Measurements from ENCODE around the gene CYP4F22. TPM values are rescaled to one million over a fixed set of nuclear protein-coding genes. Genes with fewer than 3 reads are reported as not detected.

Gene CYP4F22
- total RNA-seq (under 1 TPM; 0.44 to 0.61 TPM), polyA plus RNA-seq (1 to 10 TPM; 1.1 to 1.7 TPM)

DNA sequence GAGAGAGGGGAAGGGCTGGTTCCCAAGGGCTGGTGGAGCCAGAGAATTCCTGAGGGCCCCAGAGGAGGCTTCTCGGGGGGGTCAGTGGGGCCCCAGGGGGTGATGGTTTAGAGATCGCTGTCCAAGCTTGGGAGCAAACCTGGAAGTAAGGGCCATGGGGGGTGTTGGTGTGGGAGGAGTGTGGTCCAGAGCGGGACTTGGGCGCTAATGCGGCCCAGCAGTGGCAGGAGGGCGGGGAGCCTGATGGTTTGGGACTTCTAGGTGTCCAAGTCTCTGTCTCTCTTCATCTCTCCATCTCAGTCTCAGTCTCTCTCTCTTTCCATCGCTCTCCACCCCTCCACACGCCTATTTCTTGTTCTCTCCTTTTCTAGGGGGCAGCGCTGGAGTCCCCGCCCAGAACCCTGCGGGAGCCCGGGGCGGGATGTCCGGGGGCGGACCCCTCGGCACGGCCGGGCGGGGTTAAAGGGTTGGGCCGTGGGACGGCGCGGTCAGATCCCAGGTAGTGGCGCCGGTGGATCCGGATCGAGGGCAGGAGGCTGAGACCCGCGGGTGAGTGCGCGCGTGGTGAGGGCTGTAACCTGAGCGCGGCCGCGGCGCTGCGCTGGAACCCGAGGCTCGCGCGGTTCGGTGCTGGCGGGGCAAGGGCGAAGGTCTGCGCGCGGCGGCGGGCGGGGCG is at the start of gene CYP4F22:
CYP4F22 (plus strand) TSS at position 491 of the 676 bp plus-strand sequence. CDS start 16,812 bp downstream, outside the sequence.
- peak in 2 of 5 donors; percentile 15 to 25 for DNase-seq

DNA sequence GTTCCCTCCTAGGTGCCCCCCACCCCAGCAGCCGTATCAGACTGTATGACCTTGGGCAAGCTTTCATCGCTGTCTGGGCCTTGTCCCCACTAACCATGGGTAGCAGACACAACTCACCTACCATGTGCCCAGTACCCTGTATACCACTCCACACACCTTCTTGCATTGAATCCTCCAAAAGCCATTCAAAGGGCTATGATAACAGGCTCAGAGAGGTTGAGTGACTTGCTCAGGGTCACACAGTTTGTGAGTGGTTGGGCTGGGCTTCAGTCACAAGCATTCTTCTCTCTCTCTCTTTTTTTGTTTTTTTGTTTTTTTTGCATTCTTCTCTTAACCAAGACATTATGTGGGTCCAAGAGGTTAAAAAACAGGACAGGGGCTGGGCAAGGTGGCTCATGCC is 46.6 kb upstream of the CYP4F22 start:
- no peak overlapping the region for H3K4me3 ChIP-seq (ENCODE audit: low read length in 2 of 2)
- H3K9me3 Mint-ChIP-seq: no peaks in the 10 kb centered on the region
- H3K27ac ChIP-seq (ENCODE audit: low read depth, low read length): peak overlapping the region; percentile 32
- H3K9me3 ChIP-seq (ENCODE audit: control insufficient read depth in 1 of 2, low read length in 2 of 2): no peaks in the 10 kb centered on the region
- H3K4me1 Mint-ChIP-seq: peaks cover 13 to 57% (median 37%) of the 10 kb centered on the region in 4 donors
- intact Hi-C loops (cut with micrococcal nuclease): loop anchor here (5.0 kb wide), 1 partner anchor 84 kb away; the partner anchor contains the start of gene AKAP8
- H3K27ac Mint-ChIP-seq: peak overlapping the region; percentile 82 to 96 (median 88)
- peaks cover 38% of the 10 kb centered on the region for H3K36me3 ChIP-seq (ENCODE audit: insufficient read depth, low read length)
- H3K27me3 Mint-ChIP-seq: no peaks in the 10 kb centered on the region
- DNase-seq: no peak
- H3K4me1 ChIP-seq (ENCODE audit: insufficient read depth, low read length): peaks cover 53% of the 10 kb centered on the region
- H3K4me3 Mint-ChIP-seq: peak overlapping the region; percentile 57 to 97 (median 94)
- ChIA-PET POLR2A (ENCODE audit: partially characterized antibody) (interaction anchor here (0.7 to 11.3 kb wide), 7 partner anchors 10 to 90 kb away, joined by 3 to 180 read pairs (median 15); partner anchors contain the start of genes AKAP8L and WIZ), CTCF (ENCODE audit: partially characterized antibody) (interaction anchor here (1.6 to 9.7 kb wide), 3 partner anchors 10 to 91 kb away, joined by 4 to 106 read pairs (median 82); partner anchors contain the start of gene AKAP8L)
- H3K36me3 Mint-ChIP-seq: peaks cover 25 to 46% of the 10 kb centered on the region in 2 donors
- no peaks in the 10 kb centered on the region for H3K27me3 ChIP-seq (ENCODE audit: insufficient read depth, low read length)

More for the DNA sequence above, at the start of gene CYP4F22:
- ChIA-PET CTCF (ENCODE audit: partially characterized antibody) (no interaction called here), POLR2A (ENCODE audit: partially characterized antibody) (interaction anchor here (1.2 kb wide), 1 partner anchor 43 kb away, joined by 3 read pairs; the partner anchor contains the start of gene RASAL3)
- peaks cover 5% of the 10 kb centered on the region for H3K27me3 ChIP-seq (ENCODE audit: insufficient read depth, low read length)
- Mint-ChIP-seq H3K27ac (peak within 1 kb of the TSS in 6 of 7 donors; percentile 5 to 78 (median 26)), H3K27me3 (peaks cover 1 to 3% of the 10 kb centered on the region in 2 donors), H3K9me3 (peaks cover 0 to 2% (median 0%) of the 10 kb centered on the region in 8 donors), H3K36me3 (no peaks in the 10 kb centered on the region), H3K4me1 (peaks cover 13 to 26% (median 18%) of the 10 kb centered on the region in 4 donors), H3K4me3 (peak within 1 kb of the TSS; percentile 84 to 88 (median 86))
- no peaks in the 10 kb centered on the region for H3K9me3 ChIP-seq (ENCODE audit: control insufficient read depth in 1 of 2, low read length in 2 of 2)
- no peaks in the 10 kb centered on the region for H3K36me3 ChIP-seq (ENCODE audit: insufficient read depth, low read length)
- intact Hi-C loops (cut with micrococcal nuclease): no loop called here
- H3K27ac ChIP-seq (ENCODE audit: low read depth, low read length): no peak within 1 kb of the TSS
- H3K4me3 ChIP-seq (ENCODE audit: low read length in 2 of 2): peak within 1 kb of the TSS in 1 of 2 donors; percentile 41
- H3K4me1 ChIP-seq (ENCODE audit: insufficient read depth, low read length): peaks cover 16% of the 10 kb centered on the region

DNA sequence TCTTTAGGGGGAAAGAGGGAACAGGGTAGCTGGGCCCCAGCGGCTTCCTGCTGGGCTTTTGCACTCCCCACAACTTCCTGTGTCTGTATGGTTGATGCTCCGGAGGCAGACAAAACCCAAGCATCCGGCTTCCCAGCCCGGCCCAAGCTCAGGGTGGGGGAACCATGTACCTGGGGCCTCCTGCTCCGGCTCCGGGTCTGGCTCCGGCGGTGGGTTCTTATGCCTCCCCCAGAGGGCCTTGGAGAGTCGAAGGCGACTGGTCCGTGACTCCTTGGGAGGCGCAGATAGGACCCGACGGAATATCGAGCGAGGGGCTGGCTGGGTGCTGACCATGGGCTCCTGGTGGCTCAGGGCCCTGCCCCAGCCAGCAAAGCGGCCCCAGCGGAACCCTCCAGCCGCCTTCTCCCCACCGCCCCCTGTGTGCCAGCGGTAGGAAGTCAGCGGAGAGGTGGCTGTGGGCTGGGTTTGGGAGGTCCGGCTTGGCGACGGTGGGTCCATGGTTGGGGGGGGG is 44.4 kb upstream of the CYP4F22 start:
- Histone ChIP-seq H3K4me3 (ENCODE audit: low read length in 2 of 2) (peak overlapping the region; percentile 83 to 98), H3K9me3 (ENCODE audit: control insufficient read depth in 1 of 2, low read length in 2 of 2) (no peaks in the 10 kb centered on the region)
- CTCF ChIA-PET (ENCODE audit: partially characterized antibody): interaction anchor here (0.7 to 9.7 kb wide), 8 partner anchors 9 to 89 kb away, joined by 3 to 106 read pairs (median 5); partner anchors contain the start of genes AKAP8 and AKAP8L

DNA sequence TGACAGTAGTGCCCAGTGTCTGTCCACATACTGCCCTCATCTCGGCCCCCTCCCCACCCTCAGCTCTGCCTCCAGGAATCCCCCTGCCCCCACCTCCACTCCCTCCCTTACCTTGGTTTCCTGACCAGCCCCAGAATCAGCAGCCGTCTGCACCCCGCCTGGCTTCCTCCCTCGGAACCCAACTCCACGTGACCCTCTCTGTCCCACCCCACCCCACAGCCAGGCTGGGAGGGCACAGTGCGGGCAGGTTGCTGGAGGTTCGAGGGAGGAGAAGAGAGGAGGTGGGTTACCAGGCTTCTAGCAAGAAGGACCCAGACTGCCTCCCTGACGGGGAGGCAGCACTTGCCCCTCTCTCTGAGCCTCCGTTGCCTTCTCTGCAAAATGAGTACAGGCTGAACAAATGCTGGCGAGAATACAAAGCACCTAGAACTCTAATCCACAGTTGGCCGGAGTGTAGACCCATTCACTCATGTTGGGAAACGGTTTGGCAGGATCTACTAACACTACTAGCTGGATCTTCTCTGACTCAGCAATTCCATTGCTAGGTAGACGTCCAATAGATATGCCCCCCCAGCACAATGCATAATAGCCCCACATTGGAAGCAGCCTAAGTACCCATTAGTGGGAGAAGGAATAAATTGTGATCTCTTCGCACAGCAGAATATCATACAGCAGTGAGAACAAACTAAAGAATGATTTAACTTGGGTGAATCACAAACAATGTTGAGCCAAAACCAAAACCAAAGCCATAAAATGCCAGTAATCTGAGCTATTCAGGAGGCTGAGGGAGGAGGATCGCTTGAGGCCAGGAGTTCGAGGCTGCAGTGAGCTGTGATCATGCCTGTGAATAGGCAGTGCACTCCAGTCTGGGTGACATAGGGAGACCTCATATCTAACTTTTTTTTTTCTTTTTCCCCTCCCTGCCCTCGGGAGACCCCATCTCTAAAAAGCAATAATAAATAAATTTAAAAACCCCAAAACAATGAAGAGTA is 43.6 kb upstream of the CYP4F22 start, which contains the start of gene RASAL3:
RASAL3 (minus strand) TSS at position 151 of the 992 bp plus-strand sequence. CDS start 186 bp downstream, outside the sequence.
- CTCF ChIA-PET (ENCODE audit: partially characterized antibody): interaction anchor here (0.6 to 9.7 kb wide), 6 partner anchors 31 to 288 kb away, joined by 3 to 106 read pairs (median 8); partner anchors contain the start of genes AKAP8 and AKAP8L
- Histone ChIP-seq H3K36me3 (ENCODE audit: insufficient read depth, low read length) (peaks cover 21% of the 10 kb centered on the region), H3K4me3 (ENCODE audit: low read length in 2 of 2) (peak within 1 kb of the TSS; percentile 83 to 98), H3K27me3 (ENCODE audit: insufficient read depth, low read length) (no peaks in the 10 kb centered on the region), H3K9me3 (ENCODE audit: control insufficient read depth in 1 of 2, low read length in 2 of 2) (no peaks in the 10 kb centered on the region), H3K27ac (ENCODE audit: low read depth, low read length) (peak within 1 kb of the TSS; percentile 91), H3K4me1 (ENCODE audit: insufficient read depth, low read length) (peaks cover 83% of the 10 kb centered on the region)
- Mint-ChIP-seq H3K4me1 (peaks cover 39 to 85% (median 61%) of the 10 kb centered on the region in 4 donors), H3K27ac (peak within 1 kb of the TSS; percentile 91 to 97 (median 96)), H3K9me3 (no peaks in the 10 kb centered on the region), H3K36me3 (peaks cover 17 to 38% of the 10 kb centered on the region in 2 donors), H3K27me3 (no peaks in the 10 kb centered on the region), H3K4me3 (peak within 1 kb of the TSS; percentile 94 to 97 (median 96))
- intact Hi-C loops (cut with micrococcal nuclease): loop anchor here (1.0 to 5.0 kb wide), 3 partner anchors 14 to 87 kb away; partner anchors contain the start of gene AKAP8
- DNase-seq: peak; percentile 43 to 75 (median 48)
- POLR2A ChIA-PET (ENCODE audit: partially characterized antibody): interaction anchor here (0.7 to 11.3 kb wide), 21 partner anchors 13 to 611 kb away, joined by 3 to 180 read pairs (median 4); partner anchors contain the start of genes AKAP8, AKAP8L, BRD4 and PGLYRP2

More for the DNA sequence above, 44.4 kb upstream of the CYP4F22 start:
- DNase-seq: peak; percentile 76 to 86 (median 80)
- Mint-ChIP-seq H3K4me1 (peaks cover 36 to 79% (median 57%) of the 10 kb centered on the region in 4 donors), H3K27me3 (no peaks in the 10 kb centered on the region), H3K27ac (peak overlapping the region; percentile 91 to 97 (median 96)), H3K36me3 (peaks cover 20 to 41% of the 10 kb centered on the region in 2 donors), H3K4me3 (peak overlapping the region; percentile 94 to 97 (median 96)), H3K9me3 (no peaks in the 10 kb centered on the region)
- H3K4me1 ChIP-seq (ENCODE audit: insufficient read depth, low read length): peaks cover 75% of the 10 kb centered on the region
- intact Hi-C loops (cut with micrococcal nuclease): loop anchor here (1.0 to 5.0 kb wide), 2 partner anchors 14 to 87 kb away; partner anchors contain the start of gene AKAP8
- H3K36me3 ChIP-seq (ENCODE audit: insufficient read depth, low read length): peaks cover 26% of the 10 kb centered on the region
- no peaks in the 10 kb centered on the region for H3K27me3 ChIP-seq (ENCODE audit: insufficient read depth, low read length)
- peak overlapping the region; percentile 91 for H3K27ac ChIP-seq (ENCODE audit: low read depth, low read length)
- POLR2A ChIA-PET (ENCODE audit: partially characterized antibody): interaction anchor here (0.9 to 11.3 kb wide), 24 partner anchors 10 to 612 kb away, joined by 3 to 180 read pairs (median 4); partner anchors contain the start of genes AKAP8, AKAP8L, BRD4 and PGLYRP2

DNA sequence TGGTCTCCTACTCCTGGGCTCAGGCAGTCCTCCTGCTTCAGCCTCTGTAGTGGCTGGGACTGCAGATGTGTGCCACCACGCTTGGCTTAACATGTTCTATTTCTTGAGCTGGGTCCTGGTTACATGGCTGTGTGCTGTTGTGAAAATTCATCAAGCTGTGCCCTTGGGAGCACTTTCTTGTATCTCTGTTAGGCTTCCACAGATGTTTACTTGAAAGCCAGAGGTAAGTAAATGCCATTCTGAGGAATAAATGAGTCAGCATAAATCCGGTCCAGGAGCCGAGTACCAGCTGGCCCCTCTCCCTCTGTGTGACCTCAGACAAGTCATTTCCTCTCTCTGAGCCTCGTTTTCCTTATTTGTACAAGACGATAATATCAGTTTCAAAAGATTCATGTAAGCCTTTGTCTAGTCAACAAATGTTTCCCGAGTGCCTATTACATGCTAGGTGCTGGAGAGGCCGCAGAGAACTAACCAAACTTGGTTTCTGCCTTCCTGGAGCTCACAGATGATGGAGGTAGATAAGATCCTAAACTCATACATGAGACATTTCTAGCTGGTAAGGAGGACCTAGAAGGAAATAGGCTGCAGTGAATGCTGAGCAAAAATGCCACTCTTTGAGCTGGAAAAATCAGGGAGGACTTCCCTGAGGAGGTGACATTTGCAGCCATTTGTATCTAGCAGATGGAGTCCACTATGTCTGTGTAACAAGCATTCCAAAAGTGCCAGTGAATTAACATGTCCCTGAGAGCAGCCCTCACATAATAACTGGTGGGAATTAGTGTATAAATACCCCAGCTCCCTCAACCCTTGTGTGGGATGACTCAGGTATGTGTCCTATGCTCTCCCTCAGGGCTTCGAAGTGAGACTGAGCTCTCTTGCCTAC is 41.2 kb upstream of the CYP4F22 start:
- no peaks in the 10 kb centered on the region for H3K9me3 ChIP-seq (ENCODE audit: control insufficient read depth in 1 of 2, low read length in 2 of 2)
- H3K27ac ChIP-seq (ENCODE audit: low read depth, low read length): peak overlapping the region; percentile 38
- Mint-ChIP-seq H3K9me3 (no peaks in the 10 kb centered on the region), H3K36me3 (peaks cover 7 to 21% of the 10 kb centered on the region in 2 donors), H3K27me3 (no peaks in the 10 kb centered on the region), H3K27ac (peak overlapping the region; percentile 83 to 97 (median 91)), H3K4me1 (peaks cover 38 to 74% (median 55%) of the 10 kb centered on the region in 4 donors), H3K4me3 (peak overlapping the region; percentile 74 to 89 (median 78))
- POLR2A ChIA-PET (ENCODE audit: partially characterized antibody): interaction anchor here (1.0 to 11.3 kb wide), 20 partner anchors 8 to 861 kb away, joined by 3 to 180 read pairs (median 7); partner anchors contain the start of genes AKAP8, AKAP8L, PGLYRP2 and WIZ
- peak; percentile 56 to 89 (median 65) for DNase-seq
- no peaks in the 10 kb centered on the region for H3K27me3 ChIP-seq (ENCODE audit: insufficient read depth, low read length)
- CTCF ChIA-PET (ENCODE audit: partially characterized antibody): interaction anchor here (0.6 to 9.7 kb wide), 9 partner anchors 10 to 87 kb away, joined by 3 to 106 read pairs (median 4); partner anchors contain the start of genes AKAP8 and AKAP8L
- no peak overlapping the region for H3K4me3 ChIP-seq (ENCODE audit: low read length in 2 of 2)
- no peaks in the 10 kb centered on the region for H3K36me3 ChIP-seq (ENCODE audit: insufficient read depth, low read length)
- peaks cover 71% of the 10 kb centered on the region for H3K4me1 ChIP-seq (ENCODE audit: insufficient read depth, low read length)
- intact Hi-C loops (cut with micrococcal nuclease): loop anchor here (1.0 to 5.0 kb wide), 4 partner anchors 35 to 89 kb away; no protein-coding TSS in a partner anchor

Measured in CD4-positive, alpha-beta memory T cell (primary cell).